HUDEP-2 (cell line): ENCODE measurements around the gene PCDHAC2.

Experiments
- DNase-seq, 76 experiments: peaks; one replicate each; lab custom pipeline; 2025; ENCODE audit not compliant: unreplicated experiment in 76 of 76; lab: John Stamatoyannopoulos, UW

Gene PCDHAC2

GRCh38 chr5:140966293-140967225 is at the start of gene PCDHAC2:
TSS of gene PCDHAC2 (plus strand) at chr5:140966476. CDS start at chr5:140966767, 291 bp downstream.
- DNase-seq = no peak

GRCh38 chr5:140923601-140924000 is 42.7 kb upstream of the PCDHAC2 start:
- DNase-seq = no peak

- no peak for DNase-seq
Measured at GRCh38 chr5:140925806-140926442, 40.4 kb upstream of the PCDHAC2 start, which contains the start of gene PCDHAC1. TSS of gene PCDHAC1 (plus strand) at chr5:140926299. CDS start at chr5:140926893, 594 bp downstream.

- DNase-seq = peak in 1 of 76 experiments; percentile 6
Measured at GRCh38 chr5:140926443-140927227, 39.6 kb upstream of the PCDHAC2 start.

- no peak for DNase-seq
Measured at GRCh38 chr5:140927228-140927573, 39.1 kb upstream of the PCDHAC2 start.

GRCh38 chr5:140934964-140935606 is 31.2 kb upstream of the PCDHAC2 start:
- DNase-seq = no peak

- DNase-seq = no peak
Measured at GRCh38 chr5:140946578-140946977, 19.7 kb upstream of the PCDHAC2 start.

GRCh38 chr5:140951636-140952035 is 14.6 kb upstream of the PCDHAC2 start:
- DNase-seq = no peak

- DNase-seq = no peak
Measured at GRCh38 chr5:140953234-140953633, 13.0 kb upstream of the PCDHAC2 start.

GRCh38 chr5:140962190-140962589 is 4.1 kb upstream of the PCDHAC2 start:
- no peak for DNase-seq

- no peak for DNase-seq
Measured at GRCh38 chr5:140964356-140964755, 1.9 kb upstream of the PCDHAC2 start.

- DNase-seq = no peak
Measured at GRCh38 chr5:140965905-140966292, 377 bp upstream of the PCDHAC2 start.

- DNase-seq = no peak
Measured at GRCh38 chr5:140967226-140967893, 1.1 kb downstream of the PCDHAC2 start.

GRCh38 chr5:140969880-140970279 is 3.6 kb downstream of the PCDHAC2 start:
- DNase-seq = no peak

- no peak for DNase-seq
Measured at GRCh38 chr5:140973550-140973949, 7.3 kb downstream of the PCDHAC2 start.

- no peak for DNase-seq
Measured at GRCh38 chr5:140977003-140977402, 10.7 kb downstream of the PCDHAC2 start.

GRCh38 chr5:140978260-140978659 is 12.0 kb downstream of the PCDHAC2 start:
- DNase-seq = no peak

GRCh38 chr5:140978983-140979382 is 12.7 kb downstream of the PCDHAC2 start:
- DNase-seq = no peak

GRCh38 chr5:140982083-140982716 is 15.9 kb downstream of the PCDHAC2 start:
- DNase-seq = no peak

- DNase-seq = no peak
Measured at GRCh38 chr5:140986117-140986521, 19.8 kb downstream of the PCDHAC2 start.
